ENCODE measurements around the gene ZNF408. TPM values are rescaled to one million over a fixed set of nuclear protein-coding genes. Genes with fewer than 3 reads are reported as not detected.

ZNF408 gene
- polyA plus RNA-seq, 1 donor (not counting 4 experiments of a cell fraction or from before 2014, with no cell fraction given) = 4.0 TPM

DNA sequence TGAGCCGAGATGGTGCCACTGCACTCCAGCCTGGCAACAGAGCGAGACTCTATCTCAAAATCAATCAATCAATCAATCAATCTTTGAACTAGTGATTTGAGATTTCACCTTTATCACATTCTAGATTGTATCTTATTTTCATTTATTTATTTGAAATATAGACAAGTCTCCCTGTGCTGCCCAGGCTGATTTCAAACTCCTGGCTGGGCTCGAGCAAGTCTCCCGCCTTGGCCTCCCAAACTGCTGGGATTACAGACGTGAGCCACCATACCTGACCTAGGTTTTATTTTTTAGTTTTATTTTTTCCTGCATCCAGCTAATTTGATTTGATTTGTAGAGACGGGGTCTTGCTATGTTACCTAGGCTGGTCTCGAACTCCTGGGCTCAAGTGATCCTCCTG lies 35.3 kb downstream of the ZNF408 start:
- Histone ChIP-seq H3K4me3 (ENCODE audit: control insufficient read depth in 2 of 3, extremely low read depth in 1 of 3, insufficient read depth in 2 of 3, low read depth in 1 of 3, low read length in 3 of 3) (no peak overlapping the region), H4K20me1 (ENCODE audit: control insufficient read depth, extremely low read depth, insufficient read depth, low read length) (no peaks in the 10 kb centered on the region)
- FAIRE-seq = no peak

DNA sequence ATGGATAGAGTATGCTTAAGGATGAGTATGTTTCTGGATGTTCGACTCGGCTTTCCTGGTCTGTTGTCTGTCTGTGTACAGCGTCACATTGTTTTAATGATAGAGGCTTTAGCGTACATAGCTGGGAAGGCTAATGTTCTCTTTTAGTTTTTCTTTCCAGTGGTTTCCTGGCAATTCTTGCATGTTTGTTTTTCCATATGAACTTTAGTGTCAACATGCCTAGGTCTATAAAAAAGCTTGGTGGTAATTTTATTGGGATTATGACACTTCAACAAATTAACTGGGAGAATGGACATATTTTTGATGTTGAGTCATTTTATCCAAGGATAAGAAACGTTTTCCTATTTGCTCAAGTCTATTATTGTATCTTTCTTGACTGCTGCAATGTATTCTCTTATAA lies 35.8 kb downstream of the ZNF408 start:
- no peaks in the 10 kb centered on the region for H3K79me2 ChIP-seq (ENCODE audit: control insufficient read depth, insufficient read depth, low read length)
- H3K27me3 ChIP-seq (ENCODE audit: control insufficient read depth, extremely low read depth, insufficient read depth, low read length) = no peaks in the 10 kb centered on the region
- no peaks in the 10 kb centered on the region for H3K9me1 ChIP-seq (ENCODE audit: control insufficient read depth, extremely low read depth, insufficient read depth, low read length)
- H3K27ac ChIP-seq (ENCODE audit: control insufficient read depth, insufficient read depth, low read length) = no peak overlapping the region
- no peak for DNase-seq (ENCODE audit: low read depth, low spot score)
- no peak overlapping the region for H3K9ac ChIP-seq (ENCODE audit: control insufficient read depth, extremely low read depth, insufficient read depth, low read length)
- dilution Hi-C loops (cut with MboI; ENCODE audit: extremely low pct_ligation_motif_present, low sequenced_read_pairs) = no loop called here
- H3K36me3 ChIP-seq (ENCODE audit: control insufficient read depth in 2 of 2, extremely low read depth in 1 of 2, insufficient read depth in 2 of 2, low read length in 2 of 2) = peaks cover under 1 to 1% of the 10 kb centered on the region in 2 experiments
- FAIRE-seq = no peak
- no peak overlapping the region for H2AFZ ChIP-seq (ENCODE audit: control insufficient read depth, low read length)
- H4K20me1 ChIP-seq (ENCODE audit: control insufficient read depth, extremely low read depth, insufficient read depth, low read length) = no peaks in the 10 kb centered on the region
- no peak overlapping the region for H3K4me3 ChIP-seq (ENCODE audit: control insufficient read depth in 2 of 3, extremely low read depth in 1 of 3, insufficient read depth in 2 of 3, low read depth in 1 of 3, low read length in 3 of 3)
- TF ChIP-seq, protein P1, sequence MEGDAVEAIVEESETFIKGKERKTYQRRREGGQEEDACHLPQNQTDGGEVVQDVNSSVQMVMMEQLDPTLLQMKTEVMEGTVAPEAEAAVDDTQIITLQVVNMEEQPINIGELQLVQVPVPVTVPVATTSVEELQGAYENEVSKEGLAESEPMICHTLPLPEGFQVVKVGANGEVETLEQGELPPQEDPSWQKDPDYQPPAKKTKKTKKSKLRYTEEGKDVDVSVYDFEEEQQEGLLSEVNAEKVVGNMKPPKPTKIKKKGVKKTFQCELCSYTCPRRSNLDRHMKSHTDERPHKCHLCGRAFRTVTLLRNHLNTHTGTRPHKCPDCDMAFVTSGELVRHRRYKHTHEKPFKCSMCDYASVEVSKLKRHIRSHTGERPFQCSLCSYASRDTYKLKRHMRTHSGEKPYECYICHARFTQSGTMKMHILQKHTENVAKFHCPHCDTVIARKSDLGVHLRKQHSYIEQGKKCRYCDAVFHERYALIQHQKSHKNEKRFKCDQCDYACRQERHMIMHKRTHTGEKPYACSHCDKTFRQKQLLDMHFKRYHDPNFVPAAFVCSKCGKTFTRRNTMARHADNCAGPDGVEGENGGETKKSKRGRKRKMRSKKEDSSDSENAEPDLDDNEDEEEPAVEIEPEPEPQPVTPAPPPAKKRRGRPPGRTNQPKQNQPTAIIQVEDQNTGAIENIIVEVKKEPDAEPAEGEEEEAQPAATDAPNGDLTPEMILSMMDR (optimal IDR thresholded peaks at IDR 0.05 in 1 of 3, IDR thresholded peaks at IDR 0.05 in 1 of 3, conservative IDR thresholded peaks at IDR 0.05 in 1 of 3; ENCODE audit: extremely low read depth in 1 of 3, insufficient read depth in 2 of 3, low read length in 3 of 3) = no peak
- TF ChIP-seq EZH2 (IDR thresholded peaks at IDR 0.05; ENCODE audit: low read length) = no peak
- no peaks in the 10 kb centered on the region for H3K9me3 ChIP-seq (ENCODE audit: control insufficient read depth, low read depth, low read length)
- no peak overlapping the region for H3K4me2 ChIP-seq (ENCODE audit: control insufficient read depth, extremely low read depth, insufficient read depth, low read depth, low read length)
- no peaks in the 10 kb centered on the region for H3K4me1 ChIP-seq (ENCODE audit: control insufficient read depth, extremely low read depth, insufficient read depth, low read length)

More for the DNA sequence above, 35.3 kb downstream of the ZNF408 start:
- H3K9me1 ChIP-seq (ENCODE audit: control insufficient read depth, extremely low read depth, insufficient read depth, low read length) = no peaks in the 10 kb centered on the region
- no peaks in the 10 kb centered on the region for H3K9me3 ChIP-seq (ENCODE audit: control insufficient read depth, low read depth, low read length)
- no peak overlapping the region for H3K9ac ChIP-seq (ENCODE audit: control insufficient read depth, extremely low read depth, insufficient read depth, low read length)
- H2AFZ ChIP-seq (ENCODE audit: control insufficient read depth, low read length) = no peak overlapping the region
- H3K4me1 ChIP-seq (ENCODE audit: control insufficient read depth, extremely low read depth, insufficient read depth, low read length) = no peaks in the 10 kb centered on the region
- H3K36me3 ChIP-seq (ENCODE audit: control insufficient read depth in 2 of 2, extremely low read depth in 1 of 2, insufficient read depth in 2 of 2, low read length in 2 of 2) = no peaks in the 10 kb centered on the region
- DNase-seq (ENCODE audit: low read depth, low spot score) = no peak
- no peak overlapping the region for H3K4me2 ChIP-seq (ENCODE audit: control insufficient read depth, extremely low read depth, insufficient read depth, low read depth, low read length)
- dilution Hi-C loops (cut with MboI; ENCODE audit: extremely low pct_ligation_motif_present, low sequenced_read_pairs) = no loop called here
- no peak for TF ChIP-seq EZH2 (IDR thresholded peaks at IDR 0.05; ENCODE audit: low read length)
- TF ChIP-seq, protein P1 (optimal IDR thresholded peaks at IDR 0.05 in 1 of 3, IDR thresholded peaks at IDR 0.05 in 1 of 3, conservative IDR thresholded peaks at IDR 0.05 in 1 of 3; ENCODE audit: extremely low read depth in 1 of 3, insufficient read depth in 2 of 3, low read length in 3 of 3) = no peak
- H3K79me2 ChIP-seq (ENCODE audit: control insufficient read depth, insufficient read depth, low read length) = no peaks in the 10 kb centered on the region
- no peak overlapping the region for H3K27ac ChIP-seq (ENCODE audit: control insufficient read depth, insufficient read depth, low read length)
- no peaks in the 10 kb centered on the region for H3K27me3 ChIP-seq (ENCODE audit: control insufficient read depth, extremely low read depth, insufficient read depth, low read length)

All from keratinocyte (primary cell).